ENCODE data around the gene NRIP1. TPM values are rescaled to one million over a fixed set of nuclear protein-coding genes. Genes with fewer than 3 reads are reported as not detected.

The NRIP1 gene
- polyA plus RNA-seq, 3 donors = 4.3 to 28.2 (median 23.5) TPM

DNA sequence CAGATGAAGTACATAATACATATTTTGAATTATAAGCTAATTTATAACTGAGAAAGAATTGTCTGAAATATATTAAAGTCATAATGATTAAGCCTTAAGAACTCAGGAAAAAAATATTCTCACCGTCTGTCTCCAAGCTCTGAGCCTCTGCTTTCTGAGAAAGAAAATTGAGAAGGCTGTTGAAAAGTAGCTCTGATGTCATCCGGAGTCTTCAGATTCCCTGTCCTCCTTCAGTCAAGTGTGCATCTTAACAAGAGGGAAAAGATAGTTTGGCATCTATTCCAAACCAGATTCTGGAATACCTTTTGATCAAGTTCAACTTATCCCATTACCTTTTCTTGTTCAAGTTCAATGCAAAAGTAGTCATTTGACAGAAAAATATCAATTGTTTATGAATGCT lies 50.6 kb downstream of the NRIP1 start:
- WGBS (ENCODE audit: insufficient coverage) = no CpG with 5 or more reads among the region's 2 CpGs
- Mint-ChIP-seq H3K4me1 (peaks cover 2% of the 10 kb centered on the region), H3K27me3 (ENCODE audit: low read depth in 3 of 3) (no peaks in the 10 kb centered on the region)

DNA sequence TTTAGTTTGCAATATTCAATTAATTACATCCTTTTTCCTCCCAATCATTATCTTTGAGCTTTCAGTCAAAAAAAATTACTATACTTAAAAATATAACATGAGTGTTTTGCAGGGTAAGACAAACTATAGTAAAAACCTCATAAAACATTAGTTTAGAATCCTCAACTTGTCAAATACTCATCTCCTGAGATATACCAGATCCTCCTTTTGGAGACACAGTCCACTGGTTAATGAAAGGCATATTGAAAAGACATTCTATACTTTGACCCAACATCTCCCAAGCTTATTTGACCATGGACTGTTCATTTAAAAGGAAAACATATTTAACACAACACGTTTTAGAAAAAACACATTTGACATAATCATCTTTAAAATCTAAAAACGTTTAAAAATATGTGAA lies 52.8 kb downstream of the NRIP1 start:
- H3K4me3 ChIP-seq (replicated peaks in 1 of 3; ENCODE audit: low read depth in 2 of 3, low read length in 3 of 3) = no peak overlapping the region
- Mint-ChIP-seq H3K27ac (no peak overlapping the region), H3K27me3 (ENCODE audit: low read depth in 3 of 3) (no peaks in the 10 kb centered on the region), H3K4me3 (no peak overlapping the region), H3K9me3 (no peaks in the 10 kb centered on the region), H3K4me1 (peaks cover 1% of the 10 kb centered on the region), H3K36me3 (peaks cover 44 to 45% of the 10 kb centered on the region in 2 donors)
- no peaks in the 10 kb centered on the region for H3K27me3 ChIP-seq (ENCODE audit: control insufficient read depth in 2 of 2, insufficient read depth in 2 of 2, low read length in 2 of 2)
- intact Hi-C loops (cut with micrococcal nuclease) = no loop called here
- TF ChIP-seq, protein P1, sequence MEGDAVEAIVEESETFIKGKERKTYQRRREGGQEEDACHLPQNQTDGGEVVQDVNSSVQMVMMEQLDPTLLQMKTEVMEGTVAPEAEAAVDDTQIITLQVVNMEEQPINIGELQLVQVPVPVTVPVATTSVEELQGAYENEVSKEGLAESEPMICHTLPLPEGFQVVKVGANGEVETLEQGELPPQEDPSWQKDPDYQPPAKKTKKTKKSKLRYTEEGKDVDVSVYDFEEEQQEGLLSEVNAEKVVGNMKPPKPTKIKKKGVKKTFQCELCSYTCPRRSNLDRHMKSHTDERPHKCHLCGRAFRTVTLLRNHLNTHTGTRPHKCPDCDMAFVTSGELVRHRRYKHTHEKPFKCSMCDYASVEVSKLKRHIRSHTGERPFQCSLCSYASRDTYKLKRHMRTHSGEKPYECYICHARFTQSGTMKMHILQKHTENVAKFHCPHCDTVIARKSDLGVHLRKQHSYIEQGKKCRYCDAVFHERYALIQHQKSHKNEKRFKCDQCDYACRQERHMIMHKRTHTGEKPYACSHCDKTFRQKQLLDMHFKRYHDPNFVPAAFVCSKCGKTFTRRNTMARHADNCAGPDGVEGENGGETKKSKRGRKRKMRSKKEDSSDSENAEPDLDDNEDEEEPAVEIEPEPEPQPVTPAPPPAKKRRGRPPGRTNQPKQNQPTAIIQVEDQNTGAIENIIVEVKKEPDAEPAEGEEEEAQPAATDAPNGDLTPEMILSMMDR (IDR thresholded peaks at IDR 0.05) = no peak
- no peaks in the 10 kb centered on the region for H3K4me1 ChIP-seq (ENCODE audit: control insufficient read depth in 1 of 2, insufficient read depth in 2 of 2, low read length in 2 of 2)
- peaks cover 95% of the 10 kb centered on the region for H3K79me2 ChIP-seq (ENCODE audit: insufficient read depth, low read length)
- no CpG with 5 or more reads among the region's 2 CpGs for WGBS (ENCODE audit: insufficient coverage)
- no peak overlapping the region for H2AFZ ChIP-seq (ENCODE audit: insufficient read depth, low read depth, low read length, poor library complexity, severe bottlenecking)
- no peak overlapping the region for H3K9ac ChIP-seq (ENCODE audit: insufficient read depth, low read length, poor library complexity, severe bottlenecking)
- no peaks in the 10 kb centered on the region for H3K9me3 ChIP-seq (replicated peaks in 1 of 2; ENCODE audit: control insufficient read depth in 1 of 2, insufficient read depth in 1 of 2, low read length in 2 of 2)
- no peak for DNase-seq
- no peak overlapping the region for H3K27ac ChIP-seq (ENCODE audit: low read depth in 1 of 2, low read length in 2 of 2)
- peaks cover 88% of the 10 kb centered on the region for H4K20me1 ChIP-seq (ENCODE audit: insufficient read depth, low read length)
- H3K4me2 ChIP-seq (replicated peaks; ENCODE audit: extremely low read depth, low read length, poor library complexity, severe bottlenecking) = no peak overlapping the region
- H3K36me3 ChIP-seq (replicated peaks in 1 of 2; ENCODE audit: control insufficient read depth in 1 of 2, insufficient read depth in 2 of 2, low read length in 2 of 2) = peaks cover 3 to 40% of the 10 kb centered on the region in 2 donors

More for the DNA sequence above, 50.6 kb downstream of the NRIP1 start:
- no peaks in the 10 kb centered on the region for H3K9me3 ChIP-seq (replicated peaks in 1 of 2; ENCODE audit: control insufficient read depth in 1 of 2, insufficient read depth in 1 of 2, low read length in 2 of 2)
- no peaks in the 10 kb centered on the region for H3K9me3 Mint-ChIP-seq
- H3K36me3 ChIP-seq (replicated peaks in 1 of 2; ENCODE audit: control insufficient read depth in 1 of 2, insufficient read depth in 2 of 2, low read length in 2 of 2) = peaks cover 3 to 22% of the 10 kb centered on the region in 2 donors
- TF ChIP-seq, protein P1 (IDR thresholded peaks at IDR 0.05) = no peak
- H3K4me2 ChIP-seq (replicated peaks; ENCODE audit: extremely low read depth, low read length, poor library complexity, severe bottlenecking) = no peak overlapping the region
- H3K4me3 ChIP-seq (replicated peaks in 1 of 3; ENCODE audit: low read depth in 2 of 3, low read length in 3 of 3) = no peak overlapping the region
- no peak overlapping the region for H3K9ac ChIP-seq (ENCODE audit: insufficient read depth, low read length, poor library complexity, severe bottlenecking)
- DNase-seq = no peak
- peaks cover 87% of the 10 kb centered on the region for H4K20me1 ChIP-seq (ENCODE audit: insufficient read depth, low read length)
- peaks cover 29 to 30% of the 10 kb centered on the region in 2 donors for H3K36me3 Mint-ChIP-seq
- intact Hi-C loops (cut with micrococcal nuclease) = no loop called here
- H2AFZ ChIP-seq (ENCODE audit: insufficient read depth, low read depth, low read length, poor library complexity, severe bottlenecking) = no peak overlapping the region
- peaks cover 95% of the 10 kb centered on the region for H3K79me2 ChIP-seq (ENCODE audit: insufficient read depth, low read length)
- no peaks in the 10 kb centered on the region for H3K4me1 ChIP-seq (ENCODE audit: control insufficient read depth in 1 of 2, insufficient read depth in 2 of 2, low read length in 2 of 2)
- no peak overlapping the region for H3K27ac ChIP-seq (ENCODE audit: low read depth in 1 of 2, low read length in 2 of 2)
- no peak overlapping the region for H3K27ac Mint-ChIP-seq
- H3K4me3 Mint-ChIP-seq = no peak overlapping the region
- H3K27me3 ChIP-seq (ENCODE audit: control insufficient read depth in 2 of 2, insufficient read depth in 2 of 2, low read length in 2 of 2) = no peaks in the 10 kb centered on the region

Data from CD14-positive monocyte (primary cell).